GM12891 (cell line): ENCODE results near the gene CCDC177.

ENCODE experiments used
- POLR2A ChIP-seq: IDR thresholded peaks from 2 replicates; pipeline ENCODE4 v1.6.1; 2011; ENCODE audit warnings: low read depth, low read length, control low read depth
- POLR2AphosphoS5 ChIP-seq: IDR thresholded peaks from 2 replicates; pipeline ENCODE4 v1.6.1; 2011; ENCODE audit warnings: low read depth, low read length, control low read depth
- SPI1 ChIP-seq: IDR thresholded peaks from 2 replicates; pipeline ENCODE4 v1.6.1; 2011; ENCODE audit warnings: low read depth, low read length, control low read depth
- TAF1 ChIP-seq: IDR thresholded peaks from 2 replicates; pipeline ENCODE4 v1.6.1; 2011; ENCODE audit warnings: low read depth, low read length, control low read depth

- TF ChIP-seq POLR2AphosphoS5, result no peak
- no peak for TF ChIP-seq POLR2A
- no peak for TF ChIP-seq TAF1
- no peak for TF ChIP-seq SPI1
Observed at GRCh38 chr14:69579476-69579875, 4.8 kb upstream of the CCDC177 start.
